Neural cell (in vitro differentiated cells): ENCODE data around the gene LARGE1.

Experiments used
- CTCF ChIP-seq: fragments of 450-650 bp; IDR thresholded peaks from 2 replicates; pipeline ENCODE4 v1.5.1; 2014; ENCODE audit warnings: antibody characterized with exemption, mild to moderate bottlenecking, moderate library complexity; ENCODE audit not compliant: poor library complexity, severe bottlenecking
- EZH2 ChIP-seq: fragments of 200-600, 300-800 bp; shearing (Covaris generic), sonication (generic); IDR thresholded peaks from 2 replicates; pipeline ENCODE4 v1.6.1; 2014; ENCODE audit warnings: antibody characterized with exemption, low read length, borderline replicate concordance, mild to moderate bottlenecking; ENCODE audit not compliant: insufficient read depth, poor library complexity, severe bottlenecking
- POLR2AphosphoS5 ChIP-seq: IDR thresholded peaks from 2 replicates; pipeline ENCODE4 v1.6.1; 2012

GRCh38 chr22:33542722-33543121, 377.6 kb downstream of the LARGE1 start:
- TF ChIP-seq EZH2 (no peak), CTCF (no peak), POLR2AphosphoS5 (no peak)
